HG03196 (cell line): Measurements from ENCODE around the gene MVB12B.

Source experiments
- ATAC-seq: cut with Tn5 transposase; IDR thresholded peaks from one replicate; pipeline ENCODE4 v1.9.1; 2021; ENCODE audit not compliant: unreplicated experiment

The MVB12B gene

DNA sequence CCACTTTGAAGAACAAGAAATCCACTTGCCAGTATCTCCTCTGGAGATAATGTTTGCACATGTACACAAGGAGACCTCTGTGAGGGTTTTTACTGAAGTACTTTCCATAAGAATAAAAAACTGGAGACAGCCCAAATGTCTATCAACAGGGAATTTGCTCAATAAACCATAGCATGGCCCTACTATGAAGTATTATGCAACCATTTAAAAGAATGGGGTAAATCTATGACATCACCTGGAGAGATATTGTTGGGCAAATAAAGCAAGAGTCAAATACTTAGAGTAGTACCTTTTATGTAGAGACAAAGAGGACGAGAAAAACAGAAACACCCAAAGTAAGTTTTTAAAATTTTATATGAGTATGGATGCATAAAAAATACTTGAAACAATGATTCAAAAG lies 23.9 kb upstream of the MVB12B start:
- no peak for ATAC-seq

- ATAC-seq, result no peak
These were observed 23.1 kb upstream of the MVB12B start for GRCh38 chr9:126303488-126303887.

- no peak for ATAC-seq
These were observed 22.2 kb upstream of the MVB12B start for GRCh38 chr9:126304207-126304970.

GRCh38 chr9:126304971-126305320 lies 21.7 kb upstream of the MVB12B start:
- no peak for ATAC-seq

- no peak for ATAC-seq
These were observed 20.5 kb upstream of the MVB12B start for GRCh38 chr9:126306071-126306647.

- ATAC-seq, result no peak
These were observed 19.1 kb upstream of the MVB12B start for GRCh38 chr9:126307322-126308061.

- ATAC-seq, result no peak
These were observed 17.0 kb upstream of the MVB12B start for GRCh38 chr9:126309427-126310189.

DNA sequence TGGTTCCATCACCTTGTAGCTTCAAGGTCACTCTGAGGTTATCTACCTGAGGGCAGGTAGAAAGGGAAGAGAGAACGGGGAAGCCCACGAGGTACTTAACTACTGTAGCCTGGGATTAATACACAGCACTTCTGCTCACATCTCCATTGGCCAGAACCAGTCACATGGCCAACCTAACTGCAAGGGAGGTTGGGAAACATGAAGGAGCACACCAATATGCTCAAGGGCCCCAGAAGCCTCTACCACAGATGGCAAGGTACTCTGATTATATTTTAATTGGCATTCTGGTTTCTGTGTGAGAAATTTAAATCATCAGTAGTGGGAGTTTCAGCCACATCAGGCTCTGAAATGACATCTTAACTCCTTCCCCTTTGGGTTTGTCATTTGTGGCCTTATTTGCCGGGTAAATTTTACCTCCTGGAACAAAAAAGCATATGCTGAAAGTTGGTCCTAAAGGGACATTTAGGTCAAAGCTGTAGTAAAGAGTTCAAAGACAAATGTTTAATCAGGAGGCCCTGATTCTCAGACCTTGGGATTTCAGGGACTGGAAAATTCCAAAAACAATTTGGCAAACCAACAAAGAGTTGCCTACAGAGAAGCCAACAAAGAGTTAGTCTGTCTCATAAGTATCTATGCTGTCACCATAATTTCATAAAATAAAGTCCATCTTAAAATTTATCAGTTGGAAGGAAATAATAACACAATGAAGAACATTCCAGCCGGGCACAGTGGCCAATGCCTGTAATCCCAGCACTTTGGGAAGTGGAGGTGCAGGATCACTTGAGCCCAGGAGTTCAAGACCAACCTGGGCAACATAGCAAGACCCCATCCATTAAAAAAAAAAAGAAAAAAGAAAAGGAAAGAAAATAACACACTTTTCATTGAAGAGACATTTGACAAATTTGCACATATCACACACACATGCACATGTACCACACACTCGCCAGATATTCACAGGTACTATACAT lies 13.8 kb upstream of the MVB12B start:
- ATAC-seq, result no peak

DNA sequence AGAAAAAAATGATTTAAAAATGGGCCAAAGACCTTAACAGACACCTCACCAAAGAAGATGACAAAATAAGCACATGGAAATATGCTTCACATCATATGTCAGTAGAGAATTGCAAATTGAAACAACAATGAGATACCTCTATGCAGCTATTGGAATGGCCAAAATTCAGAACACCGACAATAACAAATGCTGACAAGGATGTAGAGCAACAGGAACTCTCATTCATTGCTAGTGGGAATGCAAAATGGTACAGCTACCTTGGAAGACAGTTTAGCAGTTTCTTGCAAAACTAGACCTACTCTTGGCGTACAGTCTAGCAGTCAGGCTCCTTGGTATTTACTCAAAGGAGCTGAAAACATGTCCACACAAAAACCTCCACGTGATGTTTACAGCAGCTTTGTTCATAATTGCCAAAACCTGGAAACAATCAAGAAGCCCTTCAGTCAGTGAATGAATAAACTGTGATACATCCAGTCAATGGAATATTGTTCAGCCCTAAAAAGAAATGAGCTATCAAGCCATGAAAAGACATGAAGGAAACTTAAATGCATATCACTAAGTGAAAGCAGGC lies 10.5 kb upstream of the MVB12B start:
- no peak for ATAC-seq

- no peak for ATAC-seq
These were observed 9.1 kb upstream of the MVB12B start for GRCh38 chr9:126317513-126317912.

GRCh38 chr9:126318858-126319257 lies 7.8 kb upstream of the MVB12B start:
- ATAC-seq, result no peak

DNA sequence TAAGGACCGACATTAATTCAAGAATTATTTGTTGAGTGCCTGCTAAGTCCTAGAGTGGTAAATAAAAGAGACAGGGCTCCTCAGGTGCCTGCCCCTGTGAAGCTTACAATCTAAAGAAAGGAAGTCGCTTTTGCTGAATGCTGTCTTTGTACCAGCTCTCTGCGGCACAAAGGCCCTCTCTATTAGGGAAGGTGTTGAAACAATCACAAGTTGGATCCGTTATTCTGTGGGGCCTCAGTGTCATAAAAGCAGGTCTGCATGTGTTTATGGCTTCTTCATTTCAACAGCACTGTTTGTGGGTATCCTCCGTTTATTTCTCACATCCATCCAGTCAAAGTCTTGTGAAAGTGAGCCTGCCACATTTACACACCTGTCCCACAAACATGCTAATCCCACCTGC lies 7.0 kb upstream of the MVB12B start:
- no peak for ATAC-seq

DNA sequence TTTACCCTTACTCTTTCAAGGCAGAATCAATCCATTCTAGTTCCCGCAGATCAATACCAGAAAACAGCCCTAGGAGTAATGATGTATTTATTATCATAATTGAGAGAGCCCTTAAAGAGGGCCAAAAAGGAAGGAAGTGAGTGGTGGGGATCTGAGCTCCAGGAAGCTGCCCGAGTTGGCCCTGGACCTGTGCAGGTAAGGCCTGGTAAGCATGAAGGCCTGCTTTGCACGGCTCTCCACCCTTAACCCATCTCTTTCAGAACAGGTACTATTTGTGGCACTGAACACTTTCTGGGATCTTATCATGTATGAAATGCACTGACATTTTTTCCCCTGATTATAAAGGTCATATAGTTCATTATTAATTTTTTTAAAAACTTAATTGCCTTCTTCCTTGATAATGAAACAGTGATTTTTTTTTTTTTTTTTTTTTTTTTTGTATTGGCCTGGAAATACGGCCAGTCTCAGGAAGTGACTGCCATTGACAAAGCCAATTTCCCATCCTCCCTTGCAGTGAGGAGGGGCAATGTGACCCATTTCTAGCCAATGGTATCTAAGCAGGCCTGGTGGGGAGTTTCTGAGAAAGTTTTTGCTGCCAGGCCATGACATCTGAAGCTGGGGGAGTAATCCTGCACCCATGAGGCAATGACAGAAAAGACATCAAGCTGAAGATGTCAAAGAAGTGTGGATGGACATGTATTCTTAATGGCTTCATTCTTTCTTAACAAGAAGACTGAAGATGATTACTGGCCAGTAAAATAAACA lies 6.3 kb upstream of the MVB12B start:
- ATAC-seq, result no peak

- no peak for ATAC-seq
These were observed 4.9 kb upstream of the MVB12B start for GRCh38 chr9:126321742-126322141.

GRCh38 chr9:126325821-126326220 lies 808 bp upstream of the MVB12B start:
- ATAC-seq, result no peak

DNA sequence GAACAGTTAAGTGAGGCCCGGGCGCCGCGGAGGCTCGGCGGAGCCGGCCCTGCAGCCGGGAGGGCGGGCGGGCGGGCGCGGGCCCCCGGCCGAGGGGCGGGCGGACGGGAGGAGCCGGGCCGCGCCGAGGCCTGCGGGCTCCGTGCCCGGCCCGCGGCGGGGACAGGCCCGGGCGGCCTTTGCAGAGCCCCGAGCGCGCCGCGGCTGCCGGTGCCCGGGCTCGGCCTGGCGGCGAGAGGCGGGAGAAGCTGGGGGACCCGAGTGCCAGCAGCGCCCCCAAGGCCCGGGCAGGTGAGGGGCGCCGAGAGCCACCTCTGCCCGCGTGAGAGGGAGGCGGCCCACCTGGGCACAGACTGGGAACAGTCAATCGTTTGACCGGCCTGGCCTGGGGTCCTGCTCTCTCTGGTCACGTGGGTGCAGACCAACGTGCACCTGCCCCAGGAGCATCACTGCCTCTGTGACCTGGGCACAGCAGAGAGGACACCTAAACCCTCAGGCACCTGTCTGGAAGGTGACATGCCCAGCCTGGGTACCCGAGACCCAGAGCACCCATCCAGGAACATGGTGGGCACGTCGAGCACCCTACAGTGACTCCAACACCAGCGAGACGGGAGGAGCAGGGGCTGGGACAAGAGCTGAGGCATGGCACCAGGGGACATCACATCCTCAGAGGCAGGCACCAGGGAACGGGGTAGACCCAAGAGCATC lies 531 bp downstream of the MVB12B start:
- ATAC-seq, result no peak

DNA sequence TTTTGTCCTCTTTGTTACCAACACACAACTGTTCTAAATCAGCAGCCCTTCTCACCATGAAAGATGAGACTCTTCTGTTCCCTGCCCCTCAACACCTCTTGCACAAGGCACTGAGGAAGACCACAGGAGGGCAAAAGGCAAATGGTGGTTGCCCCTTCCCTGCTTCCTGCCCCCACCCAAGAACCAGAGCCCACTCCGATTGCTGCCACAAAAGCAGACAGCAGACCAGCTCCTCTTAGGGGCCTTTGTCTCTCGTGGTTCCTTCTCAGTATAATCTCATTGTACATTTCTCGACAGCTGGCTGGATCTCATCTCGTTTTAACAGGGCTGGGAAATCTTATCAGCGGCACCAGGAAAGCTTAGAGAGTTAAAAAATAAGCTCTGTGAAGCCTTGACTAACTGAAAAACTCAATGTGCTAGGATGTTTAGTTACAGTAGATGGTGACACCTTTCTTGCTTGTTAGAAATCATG lies 1.1 kb downstream of the MVB12B start:
- ATAC-seq, result no peak

DNA sequence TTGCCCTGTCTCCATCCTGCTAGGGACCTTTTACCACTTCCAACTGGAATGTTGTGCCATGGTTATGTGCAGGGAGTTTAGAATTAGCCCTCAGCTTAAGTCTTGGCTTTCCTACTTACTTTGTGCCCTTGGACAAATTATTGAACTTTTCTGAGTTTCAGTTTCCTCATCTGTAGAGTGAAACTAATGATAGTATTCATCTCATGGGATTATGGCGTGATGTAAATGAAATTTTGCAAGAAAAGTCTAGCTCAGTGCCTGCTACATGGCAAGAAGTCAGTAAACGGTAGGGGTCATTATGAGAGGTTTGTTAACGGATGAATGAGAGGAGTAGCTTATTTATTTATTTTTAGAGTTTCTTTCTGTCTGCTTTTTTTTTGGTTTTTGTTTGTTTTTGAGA lies 1.8 kb downstream of the MVB12B start:
- no peak for ATAC-seq
